ENCODE data around the gene OR10K2. TPM values are rescaled to one million over a fixed set of nuclear protein-coding genes. Genes with fewer than 3 reads are reported as not detected.

Gene OR10K2
- total RNA-seq, 2 experiments from 2014 or later: not detected

DNA sequence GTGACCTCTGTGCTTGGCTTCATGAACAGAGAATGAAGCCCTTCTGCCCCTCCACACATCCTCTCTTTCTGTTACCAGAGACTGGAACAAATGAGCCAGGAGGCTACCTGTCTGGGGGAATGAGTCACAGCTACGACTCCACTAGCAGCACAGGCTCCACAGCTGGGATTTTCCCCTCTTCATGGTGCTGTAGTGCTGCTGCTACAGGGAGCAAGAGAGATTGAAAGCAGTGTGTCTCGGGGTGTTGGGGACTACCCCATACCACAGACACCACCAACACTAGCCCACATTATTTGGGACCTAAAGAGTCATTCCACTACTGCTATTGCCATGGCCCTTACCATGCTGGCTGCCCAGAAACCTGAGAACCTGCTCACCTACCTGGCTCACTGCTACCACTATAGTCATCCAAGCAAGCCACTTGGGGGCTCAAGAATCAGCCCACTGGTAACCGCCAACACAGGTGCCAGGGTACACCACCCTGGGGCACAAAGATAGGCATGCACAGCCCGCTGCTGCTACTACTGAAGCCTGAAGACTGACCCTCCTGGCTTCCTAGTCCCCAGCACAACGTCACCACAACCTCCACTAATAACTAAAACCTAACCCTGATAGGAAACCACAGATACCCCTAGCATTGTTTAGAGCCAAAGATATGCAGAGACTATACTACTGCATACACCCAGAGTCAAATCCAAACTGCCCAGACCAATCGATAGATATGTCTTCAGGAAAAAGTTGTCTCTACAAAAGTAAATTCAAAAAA lies 54.7 kb downstream of the OR10K2 start:
- no peaks in the 10 kb centered on the region for H3K4me1 ChIP-seq (ENCODE audit: insufficient read depth, low read length, poor library complexity, severe bottlenecking)
- no peaks in the 10 kb centered on the region for H3K9me3 ChIP-seq (ENCODE audit: low read length)
- H3K79me2 ChIP-seq (ENCODE audit: insufficient read depth, low read depth, low read length): no peaks in the 10 kb centered on the region
- no peak overlapping the region for H2AFZ ChIP-seq (ENCODE audit: low read length)
- intact Hi-C loops (cut with micrococcal nuclease; ENCODE audit: unreplicated experiment): no loop called here
- H4K20me1 ChIP-seq (ENCODE audit: insufficient read depth, low read length): no peaks in the 10 kb centered on the region
- H3K4me2 ChIP-seq (ENCODE audit: low read length): no peak overlapping the region
- ChIA-PET POLR2A (no interaction called here), CTCF (ENCODE audit: unreplicated experiment) (no interaction called here)
- TF ChIP-seq, protein P1, sequence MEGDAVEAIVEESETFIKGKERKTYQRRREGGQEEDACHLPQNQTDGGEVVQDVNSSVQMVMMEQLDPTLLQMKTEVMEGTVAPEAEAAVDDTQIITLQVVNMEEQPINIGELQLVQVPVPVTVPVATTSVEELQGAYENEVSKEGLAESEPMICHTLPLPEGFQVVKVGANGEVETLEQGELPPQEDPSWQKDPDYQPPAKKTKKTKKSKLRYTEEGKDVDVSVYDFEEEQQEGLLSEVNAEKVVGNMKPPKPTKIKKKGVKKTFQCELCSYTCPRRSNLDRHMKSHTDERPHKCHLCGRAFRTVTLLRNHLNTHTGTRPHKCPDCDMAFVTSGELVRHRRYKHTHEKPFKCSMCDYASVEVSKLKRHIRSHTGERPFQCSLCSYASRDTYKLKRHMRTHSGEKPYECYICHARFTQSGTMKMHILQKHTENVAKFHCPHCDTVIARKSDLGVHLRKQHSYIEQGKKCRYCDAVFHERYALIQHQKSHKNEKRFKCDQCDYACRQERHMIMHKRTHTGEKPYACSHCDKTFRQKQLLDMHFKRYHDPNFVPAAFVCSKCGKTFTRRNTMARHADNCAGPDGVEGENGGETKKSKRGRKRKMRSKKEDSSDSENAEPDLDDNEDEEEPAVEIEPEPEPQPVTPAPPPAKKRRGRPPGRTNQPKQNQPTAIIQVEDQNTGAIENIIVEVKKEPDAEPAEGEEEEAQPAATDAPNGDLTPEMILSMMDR (conservative IDR thresholded peaks at IDR 0.05; ENCODE audit: low read length): no peak
- no peak for TF ChIP-seq EZH2phosphoT487 (IDR thresholded peaks at IDR 0.05; ENCODE audit: borderline replicate concordance, low read depth, low read length)
- no peaks in the 10 kb centered on the region for H3K9me2 ChIP-seq (ENCODE audit: insufficient read depth, low read length)
- BruUV-seq (replicated peaks): no TSS peak
- H3K4me3 ChIP-seq (ENCODE audit: low read depth, low read length, poor library complexity, severe bottlenecking): no peak overlapping the region
- no peaks in the 10 kb centered on the region for H3K36me3 ChIP-seq (ENCODE audit: insufficient read depth, low read length)
- H3K27ac ChIP-seq (ENCODE audit: low read depth, low read length, poor library complexity, severe bottlenecking): no peak overlapping the region
- DNase-seq (ENCODE audit: low spot score): no peak

Other genes with a start within 250 kb of the OR10K2 start
- 3.3 and 4.9 TPM in 2 replicates for gene CD1D, start 245.3 kb downstream of the OR10K2 start, total RNA-seq (2014; rRNA removed; shearing (Covaris generic))
- gene CD1D, start 245.3 kb downstream of the OR10K2 start, total RNA-seq (2022): 5.7 and 5.8 TPM in 2 replicates
- not detected in 2 replicates for gene CD1A, start 171.8 kb downstream of the OR10K2 start, total RNA-seq (2014; rRNA removed; shearing (Covaris generic))
- gene CD1A, start 171.8 kb downstream of the OR10K2 start, total RNA-seq (2022): 0.40 and 0.57 TPM in 2 replicates
- gene CD1C, start 136.3 kb downstream of the OR10K2 start, total RNA-seq (2014; rRNA removed; shearing (Covaris generic)): 2.6 and 3.2 TPM in 2 replicates
- gene CD1C, start 136.3 kb downstream of the OR10K2 start, total RNA-seq (2022): 16.0 and 28.7 TPM in 2 replicates
- gene CD1B, start 94.7 kb downstream of the OR10K2 start, total RNA-seq (2014; rRNA removed; shearing (Covaris generic)): not detected in 2 replicates
- gene CD1B, start 94.7 kb downstream of the OR10K2 start, total RNA-seq (2022): not detected in 2 replicates
- gene CD1E, start 72.3 kb downstream of the OR10K2 start, total RNA-seq (2014; rRNA removed; shearing (Covaris generic)): not detected in 2 replicates
- not detected in 2 replicates for gene CD1E, start 72.3 kb downstream of the OR10K2 start, total RNA-seq (2022)
- gene OR10T2, start 26.8 kb downstream of the OR10K2 start, total RNA-seq (2014; rRNA removed; shearing (Covaris generic)): not detected in 2 replicates
- not detected in 2 replicates for gene OR10T2, start 26.8 kb downstream of the OR10K2 start, total RNA-seq (2022)
- not detected in 2 replicates for gene OR10K1, start 35.6 kb upstream of the OR10K2 start, total RNA-seq (2014; rRNA removed; shearing (Covaris generic))
- gene OR10K1, start 35.6 kb upstream of the OR10K2 start, total RNA-seq (2022): not detected in 2 replicates
- not detected in 2 replicates for gene OR10R2, start 46.0 kb upstream of the OR10K2 start, total RNA-seq (2014; rRNA removed; shearing (Covaris generic))
- gene OR10R2, start 46.0 kb upstream of the OR10K2 start, total RNA-seq (2022): not detected in 2 replicates
- gene OR6Y1, start 128.2 kb upstream of the OR10K2 start, total RNA-seq (2014; rRNA removed; shearing (Covaris generic)): not detected in 2 replicates
- gene OR6Y1, start 128.2 kb upstream of the OR10K2 start, total RNA-seq (2022): not detected in 2 replicates
- gene OR6P1, start 144.3 kb upstream of the OR10K2 start, total RNA-seq (2014; rRNA removed; shearing (Covaris generic)): not detected in 2 replicates
- gene OR6P1, start 144.3 kb upstream of the OR10K2 start, total RNA-seq (2022): not detected in 2 replicates
- not detected in 2 replicates for gene OR10X1, start 153.7 kb upstream of the OR10K2 start, total RNA-seq (2014; rRNA removed; shearing (Covaris generic))
- gene OR10X1, start 153.7 kb upstream of the OR10K2 start, total RNA-seq (2022): not detected in 2 replicates
- gene OR10Z1, start 179.0 kb upstream of the OR10K2 start, total RNA-seq (2014; rRNA removed; shearing (Covaris generic)): not detected in 2 replicates
- gene OR10Z1, start 179.0 kb upstream of the OR10K2 start, total RNA-seq (2022): not detected in 2 replicates

Measured in OCI-LY7 (cell line).